Measurements from ENCODE around the gene DNAJC3.
"Not testable (repeated sequence)": the region's sequence is repeated elsewhere in the genome, so short reads cannot be mapped to it uniquely, and the experiment has no call there.

DNAJC3 gene

GRCh38 chr13:95713651-95714050 lies 36.7 kb downstream of the DNAJC3 start:
- no peak for DNase-seq (ENCODE audit: low read depth in 4 of 4, low spot score in 1 of 4)

- no peak for DNase-seq (ENCODE audit: low read depth in 4 of 4, low spot score in 1 of 4)
These were observed 37.3 kb downstream of the DNAJC3 start for GRCh38 chr13:95714142-95714832.

- DNase-seq (ENCODE audit: low read depth in 4 of 4, low spot score in 1 of 4): no peak
These were observed 39.3 kb downstream of the DNAJC3 start for GRCh38 chr13:95716231-95716630.

GRCh38 chr13:95722241-95722640 lies 45.3 kb downstream of the DNAJC3 start:
- no peak for DNase-seq (ENCODE audit: low read depth in 4 of 4, low spot score in 1 of 4)

- DNase-seq (ENCODE audit: low read depth in 4 of 4, low spot score in 1 of 4): no peak
These were observed 46.5 kb downstream of the DNAJC3 start for GRCh38 chr13:95723438-95723837.

GRCh38 chr13:95724252-95724651 lies 47.3 kb downstream of the DNAJC3 start:
- DNase-seq (ENCODE audit: low read depth in 4 of 4, low spot score in 1 of 4): no peak

GRCh38 chr13:95726876-95727275 lies 49.9 kb downstream of the DNAJC3 start:
- no peak for DNase-seq (ENCODE audit: low read depth in 4 of 4, low spot score in 1 of 4)

- DNase-seq (ENCODE audit: low read depth in 4 of 4, low spot score in 1 of 4): no peak
These were observed 52.0 kb downstream of the DNAJC3 start for GRCh38 chr13:95728957-95729356.

- DNase-seq (ENCODE audit: low read depth in 4 of 4, low spot score in 1 of 4): no peak
These were observed 57.2 kb downstream of the DNAJC3 start for GRCh38 chr13:95734124-95734523.

- not testable (repeated sequence) for DNase-seq (ENCODE audit: low read depth in 4 of 4, low spot score in 1 of 4)
These were observed 63.4 kb downstream of the DNAJC3 start for GRCh38 chr13:95740071-95740978.

- no peak for DNase-seq (ENCODE audit: low read depth in 4 of 4, low spot score in 1 of 4)
These were observed 64.0 kb downstream of the DNAJC3 start for GRCh38 chr13:95740979-95741320.

- DNase-seq (ENCODE audit: low read depth in 4 of 4, low spot score in 1 of 4): no peak
These were observed 64.9 kb downstream of the DNAJC3 start for GRCh38 chr13:95741584-95742563.

GRCh38 chr13:95743192-95743591 lies 66.3 kb downstream of the DNAJC3 start:
- DNase-seq (ENCODE audit: low read depth in 4 of 4, low spot score in 1 of 4): no peak

GRCh38 chr13:95745289-95745688 lies 68.3 kb downstream of the DNAJC3 start:
- DNase-seq (ENCODE audit: low read depth in 4 of 4, low spot score in 1 of 4): no peak

- no peak for DNase-seq (ENCODE audit: low read depth in 4 of 4, low spot score in 1 of 4)
These were observed 68.8 kb downstream of the DNAJC3 start for GRCh38 chr13:95745752-95746151.

- DNase-seq (ENCODE audit: low read depth in 4 of 4, low spot score in 1 of 4): no peak
These were observed 72.6 kb downstream of the DNAJC3 start for GRCh38 chr13:95749545-95749944.

- DNase-seq (ENCODE audit: low read depth in 4 of 4, low spot score in 1 of 4): no peak
These were observed 75.7 kb downstream of the DNAJC3 start for GRCh38 chr13:95752677-95753076.

GRCh38 chr13:95754069-95754468 lies 77.1 kb downstream of the DNAJC3 start:
- no peak for DNase-seq (ENCODE audit: low read depth in 4 of 4, low spot score in 1 of 4)

- DNase-seq (ENCODE audit: low read depth in 4 of 4, low spot score in 1 of 4): no peak
These were observed 79.1 kb downstream of the DNAJC3 start for GRCh38 chr13:95756072-95756471.

GRCh38 chr13:95762626-95763025 lies 85.7 kb downstream of the DNAJC3 start:
- DNase-seq (ENCODE audit: low read depth in 4 of 4, low spot score in 1 of 4): not testable (repeated sequence)

- DNase-seq (ENCODE audit: low read depth in 4 of 4, low spot score in 1 of 4): no peak
These were observed 86.7 kb downstream of the DNAJC3 start for GRCh38 chr13:95763601-95764000.

All from stimulated activated CD4-positive, alpha-beta T cell treated with anti-CD3 and anti-CD28 coated beads, Interleukin-1b, Interleukin-23, amount 100 ng/mL, for 24 hours (primary cell).